ENCODE data around the gene PELI1.
"Not testable (repeated sequence)": the region's sequence is repeated elsewhere in the genome, so short reads cannot be mapped to it uniquely, and the experiment has no call there.

Gene PELI1

DNA sequence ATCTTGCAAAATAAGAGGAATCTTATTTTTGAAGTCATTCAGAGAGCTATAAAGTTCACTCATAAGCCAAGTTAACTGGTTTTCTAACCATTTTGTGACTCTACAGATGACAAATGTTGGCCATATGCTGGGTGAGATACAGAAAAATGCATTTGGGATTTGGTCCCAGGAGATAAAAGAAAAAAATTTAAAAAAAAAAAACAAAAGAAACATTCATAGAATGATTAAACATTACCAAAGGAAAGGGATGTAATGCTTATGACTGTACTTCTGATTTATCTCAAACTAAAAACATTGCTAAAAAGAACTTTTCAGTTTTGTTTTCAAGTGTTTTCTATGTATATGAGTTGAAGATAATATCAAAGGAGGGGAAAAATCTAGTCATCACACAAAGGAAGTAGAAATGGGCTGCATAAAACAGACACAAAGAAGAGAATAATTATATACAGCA is 43.1 kb downstream of the PELI1 start:
- in situ Hi-C loops (cut with MboI; ENCODE audit: low sequenced_read_pairs, unreplicated experiment): no loop called here
- DNase-seq (ENCODE audit: low spot score): peak; percentile 41
- TF ChIP-seq, protein P1, sequence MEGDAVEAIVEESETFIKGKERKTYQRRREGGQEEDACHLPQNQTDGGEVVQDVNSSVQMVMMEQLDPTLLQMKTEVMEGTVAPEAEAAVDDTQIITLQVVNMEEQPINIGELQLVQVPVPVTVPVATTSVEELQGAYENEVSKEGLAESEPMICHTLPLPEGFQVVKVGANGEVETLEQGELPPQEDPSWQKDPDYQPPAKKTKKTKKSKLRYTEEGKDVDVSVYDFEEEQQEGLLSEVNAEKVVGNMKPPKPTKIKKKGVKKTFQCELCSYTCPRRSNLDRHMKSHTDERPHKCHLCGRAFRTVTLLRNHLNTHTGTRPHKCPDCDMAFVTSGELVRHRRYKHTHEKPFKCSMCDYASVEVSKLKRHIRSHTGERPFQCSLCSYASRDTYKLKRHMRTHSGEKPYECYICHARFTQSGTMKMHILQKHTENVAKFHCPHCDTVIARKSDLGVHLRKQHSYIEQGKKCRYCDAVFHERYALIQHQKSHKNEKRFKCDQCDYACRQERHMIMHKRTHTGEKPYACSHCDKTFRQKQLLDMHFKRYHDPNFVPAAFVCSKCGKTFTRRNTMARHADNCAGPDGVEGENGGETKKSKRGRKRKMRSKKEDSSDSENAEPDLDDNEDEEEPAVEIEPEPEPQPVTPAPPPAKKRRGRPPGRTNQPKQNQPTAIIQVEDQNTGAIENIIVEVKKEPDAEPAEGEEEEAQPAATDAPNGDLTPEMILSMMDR (IDR thresholded peaks at IDR 0.05; ENCODE audit: borderline replicate concordance, control extremely low read depth, extremely low read depth, insufficient read depth, missing control alignments): no peak

DNA sequence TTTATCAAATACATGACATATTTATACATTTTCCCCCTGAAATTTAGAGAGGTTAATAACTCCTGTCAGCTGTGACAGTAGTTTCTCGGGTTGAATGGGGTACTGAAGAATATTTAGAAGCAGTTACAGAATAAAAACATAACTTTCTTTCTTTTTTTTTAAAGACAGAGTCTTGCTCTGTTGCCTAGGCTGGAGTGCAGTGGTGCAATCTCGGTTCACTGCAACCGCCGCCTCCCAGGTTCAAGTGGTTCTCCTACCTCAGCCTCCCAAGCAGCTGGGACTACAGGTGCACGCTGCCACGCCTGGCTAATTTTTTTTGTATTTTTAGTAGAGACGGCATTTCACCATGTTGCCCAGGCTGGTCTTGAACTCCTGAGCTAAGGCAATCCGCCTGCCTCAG is 43.6 kb downstream of the PELI1 start:
- DNase-seq (ENCODE audit: low spot score); in situ Hi-C loops (cut with MboI; ENCODE audit: low sequenced_read_pairs, unreplicated experiment): not testable (repeated sequence)

DNA sequence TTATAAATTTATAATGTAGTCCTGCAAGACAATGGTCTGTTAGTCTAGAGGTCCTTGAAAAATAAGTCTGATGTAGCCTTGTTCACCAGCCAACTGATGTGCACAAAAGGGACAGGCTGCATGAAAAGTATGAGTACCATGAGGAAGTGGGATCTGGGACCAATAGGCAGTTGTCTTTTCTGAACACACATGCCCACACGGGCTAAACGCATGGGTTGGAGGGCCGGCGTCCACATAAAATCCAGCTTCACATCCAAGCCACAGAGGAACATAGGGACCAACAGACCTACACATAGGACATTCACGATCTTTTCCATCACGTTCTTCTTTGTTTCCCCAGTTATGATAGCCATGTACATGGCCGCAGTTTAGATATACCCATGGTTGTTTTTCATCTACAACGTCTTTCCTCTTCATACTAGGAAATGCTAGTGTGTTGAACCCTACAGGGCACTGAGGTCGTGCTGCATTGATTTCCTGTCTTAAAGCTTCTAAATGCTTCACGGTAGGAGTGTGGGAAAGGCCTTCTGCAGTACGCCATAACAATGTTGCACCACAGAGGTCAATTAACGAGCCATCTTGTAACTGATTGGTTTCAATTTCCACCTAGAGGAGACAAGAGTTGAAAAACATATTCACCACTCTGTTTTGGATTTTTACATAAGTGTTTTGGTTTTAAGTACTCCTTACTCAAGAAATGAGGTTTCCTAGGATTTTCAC is 49.4 kb downstream of the PELI1 start:
- DNase-seq (ENCODE audit: low spot score): no peak
- TF ChIP-seq, protein P1 (IDR thresholded peaks at IDR 0.05; ENCODE audit: borderline replicate concordance, control extremely low read depth, extremely low read depth, insufficient read depth, missing control alignments): no peak
- in situ Hi-C loops (cut with MboI; ENCODE audit: low sequenced_read_pairs, unreplicated experiment): no loop called here

DNA sequence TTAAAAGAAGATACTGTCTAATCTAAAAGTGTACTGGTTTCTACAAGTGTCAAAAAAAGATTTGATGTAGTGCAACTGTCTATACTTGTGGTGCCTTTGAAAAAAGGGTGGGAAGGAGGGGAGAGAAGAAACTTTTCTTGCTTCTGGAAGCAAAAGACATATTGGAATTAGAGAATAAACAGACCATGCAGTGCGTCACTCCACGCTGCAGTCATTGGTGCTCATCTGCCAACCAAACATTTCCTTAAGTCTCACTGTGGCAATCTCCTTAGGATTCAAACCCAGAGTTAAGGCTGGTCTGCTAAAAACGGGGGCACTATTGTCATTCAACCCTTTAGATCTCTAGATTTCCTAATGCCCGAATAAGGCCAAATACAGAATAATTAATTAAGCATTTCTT is 50.9 kb downstream of the PELI1 start:
- DNase-seq (ENCODE audit: low spot score): no peak
- in situ Hi-C loops (cut with MboI; ENCODE audit: low sequenced_read_pairs, unreplicated experiment): no loop called here
- TF ChIP-seq, protein P1 (IDR thresholded peaks at IDR 0.05; ENCODE audit: borderline replicate concordance, control extremely low read depth, extremely low read depth, insufficient read depth, missing control alignments): no peak

DNA sequence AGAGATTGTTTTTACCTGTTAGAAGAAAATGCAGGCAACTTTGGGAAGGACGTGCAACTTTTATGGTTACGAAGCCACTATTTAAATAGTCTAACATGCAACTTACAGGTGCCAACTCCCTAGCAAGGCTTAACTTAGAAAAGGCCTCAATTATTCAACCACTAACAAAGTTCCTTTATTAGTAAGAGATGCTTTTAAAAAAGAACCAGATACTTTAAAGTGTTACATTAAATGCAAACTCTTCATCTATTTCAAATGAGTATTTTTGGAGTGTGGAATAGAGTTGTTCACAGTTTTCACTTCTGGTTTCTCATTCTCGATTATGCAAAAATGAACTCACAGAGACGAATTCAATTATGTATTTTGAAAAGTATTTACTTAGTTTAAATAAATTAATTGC is 51.7 kb downstream of the PELI1 start:
- TF ChIP-seq, protein P1 (IDR thresholded peaks at IDR 0.05; ENCODE audit: borderline replicate concordance, control extremely low read depth, extremely low read depth, insufficient read depth, missing control alignments): no peak
- in situ Hi-C loops (cut with MboI; ENCODE audit: low sequenced_read_pairs, unreplicated experiment): no loop called here
- DNase-seq (ENCODE audit: low spot score): peak; percentile 34

DNA sequence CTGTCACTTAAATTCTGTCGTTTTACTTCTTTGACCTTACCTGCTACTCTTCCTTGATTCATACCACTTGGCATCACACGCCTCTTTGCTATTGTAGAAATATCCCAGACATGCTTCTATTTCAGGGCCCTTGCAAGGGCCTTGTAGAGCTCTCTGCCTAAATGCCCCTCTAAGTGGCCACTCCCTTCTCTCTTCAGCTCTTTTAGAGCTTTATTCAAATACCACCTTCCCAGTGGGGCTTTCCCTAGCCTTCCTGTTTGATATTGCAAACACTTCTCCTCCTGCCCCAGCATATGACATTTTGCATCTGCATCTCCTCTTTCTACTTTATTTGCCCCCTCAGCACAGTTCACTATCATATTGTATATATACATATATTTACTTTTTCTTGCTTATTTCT is 54.0 kb downstream of the PELI1 start:
- no peak for DNase-seq (ENCODE audit: low spot score)
- in situ Hi-C loops (cut with MboI; ENCODE audit: low sequenced_read_pairs, unreplicated experiment): no loop called here
- TF ChIP-seq, protein P1 (IDR thresholded peaks at IDR 0.05; ENCODE audit: borderline replicate concordance, control extremely low read depth, extremely low read depth, insufficient read depth, missing control alignments): no peak

DNA sequence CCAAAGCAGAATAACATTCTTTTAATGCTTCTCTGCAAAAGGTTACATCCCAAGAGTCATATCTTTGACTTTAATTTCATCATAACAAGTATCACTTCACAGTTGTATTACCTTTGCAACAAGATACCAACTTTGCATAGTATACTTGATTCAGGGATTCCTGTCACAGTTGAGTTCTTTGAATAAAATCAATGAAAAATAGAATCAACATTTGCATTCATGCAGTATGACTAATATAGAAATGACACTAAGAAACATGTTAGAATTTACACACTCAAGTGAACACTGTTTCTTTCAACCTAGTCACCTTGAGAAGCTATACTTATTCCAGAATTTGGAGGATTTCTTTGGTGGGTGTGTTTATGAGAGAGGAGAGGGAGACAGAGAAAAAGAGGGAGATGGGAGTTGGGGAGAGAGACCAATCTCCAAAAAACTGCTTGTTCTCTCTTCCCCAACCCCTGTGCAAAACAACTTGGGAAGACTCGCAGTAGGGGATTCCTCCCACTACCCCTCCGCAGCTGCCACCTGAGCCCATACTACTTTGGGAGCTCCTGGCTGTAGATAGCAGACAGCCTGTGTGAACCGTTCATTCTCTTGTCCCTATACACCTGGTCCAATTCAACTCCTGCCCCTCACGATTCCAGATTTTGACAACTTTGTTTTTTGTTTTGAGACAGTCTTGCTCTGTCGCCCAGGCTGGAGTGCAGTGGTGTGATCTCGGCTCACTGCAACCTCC is 57.7 kb downstream of the PELI1 start:
- TF ChIP-seq, protein P1 (IDR thresholded peaks at IDR 0.05; ENCODE audit: borderline replicate concordance, control extremely low read depth, extremely low read depth, insufficient read depth, missing control alignments): no peak
- in situ Hi-C loops (cut with MboI; ENCODE audit: low sequenced_read_pairs, unreplicated experiment): no loop called here
- DNase-seq (ENCODE audit: low spot score): no peak
